HepG2 (cell line): ENCODE data around the gene PPP1R7. TPM values are rescaled to one million over a fixed set of nuclear protein-coding genes. Genes with fewer than 3 reads are reported as not detected.

Source experiments
- ATAC-seq: fragments of 200-7000 bp; cut with Tn5 transposase; 3 replicates; pipeline ENCODE4 v1.9.1; 2020; ENCODE audit warnings: mild to moderate bottlenecking, moderate library complexity
- BruUV-seq: library from RNA; stranded (reverse); fragments of 400-500 nt; replicated peaks from 2 replicates; lab custom pipeline; 2021; lab: Mats Ljungman, UMichigan
- CTCF ChIA-PET: fragments of 300-600 bp; formaldehyde crosslinking; extraction: SDS; loops from one replicate; lab custom pipeline; 2021; ENCODE audit warnings: low total read pairs, inconsistent platforms, low intra/inter-chr PET ratio; lab: Yijun Ruan, JAX
- POLR2A ChIA-PET: fragments of 350-600 bp; sonication (Branson Sonifier 250); formaldehyde crosslinking; loops from one replicate; lab custom pipeline; 2020; ENCODE audit warnings: antibody characterized with exemption, inconsistent platforms; lab: Yijun Ruan, JAX
- DNase-seq: peaks from one replicate; pipeline ENCODE4 v3.0.0-alpha.2; 2015; ENCODE audit warnings: low spot score
- FAIRE-seq: peaks from 3 replicates; lab custom pipeline; 2011; peaks lifted over from hg19 to GRCh38; lab: Jason Lieb, UNC
- H2AFZ ChIP-seq: one replicate; pipeline ENCODE4 v1.6.1; 2011; ENCODE audit warnings: low read length, inconsistent platforms
- H3K27ac ChIP-seq: fragments of 300-600 bp; 3 replicates; pipeline ENCODE4 v1.8.0; 2011; ENCODE audit warnings: mixed run types, mild to moderate bottlenecking, mixed read lengths, low read length, inconsistent platforms; ENCODE audit not compliant: insufficient read depth; ENCODE audit errors: extremely low read length
- H3K27me3 ChIP-seq, 2 experiments: fragments of 200-600 bp in 1 of 2; 2 replicates in 1 of 2; 3 replicates in 1 of 2; pipeline versions ENCODE4 v1.6.0 to v1.8.0; 2011; ENCODE audit warnings: low read length in 2 of 2, mild to moderate bottlenecking in 2 of 2, moderate library complexity in 2 of 2, inconsistent platforms in 1 of 2; ENCODE audit not compliant: insufficient read depth in 2 of 2, control insufficient read depth in 1 of 2
- H3K36me3 ChIP-seq, 2 experiments: fragments of 200-600 bp in 1 of 2; replicated peaks in 1 of 2; 2 replicates in 1 of 2; 3 replicates in 1 of 2; pipeline versions ENCODE4 v1.5.1 to v1.8.0; 2011; ENCODE audit warnings: low read length in 2 of 2, inconsistent platforms in 1 of 2; ENCODE audit not compliant: insufficient read depth in 2 of 2, control insufficient read depth in 1 of 2
- H3K4me1 ChIP-seq: 2 replicates; pipeline ENCODE4 v1.5.1; 2012; ENCODE audit warnings: low read length, inconsistent platforms; ENCODE audit not compliant: insufficient read depth
- H3K4me2 ChIP-seq: 2 replicates; pipeline ENCODE4 v1.6.0; 2011; ENCODE audit warnings: low read depth, low read length, inconsistent platforms
- H3K4me3 ChIP-seq, 3 experiments: fragments of 200-600 bp in 1 of 3; sonication (generic), shearing (Covaris generic) in 1 of 3; replicated peaks in 1 of 3; 2 replicates each; pipeline ENCODE4 v1.5.1; 2011 to 2016; ENCODE audit warnings: low read length in 3 of 3, inconsistent platforms in 2 of 3, low read depth in 2 of 3, mild to moderate bottlenecking in 2 of 3, control low read depth in 1 of 3, mixed read lengths in 1 of 3; ENCODE audit not compliant: insufficient read depth in 1 of 3
- H3K79me2 ChIP-seq: one replicate; pipeline ENCODE4 v1.6.1; 2011; ENCODE audit warnings: low read length, inconsistent platforms; ENCODE audit not compliant: insufficient read depth
- H3K9ac ChIP-seq: 2 replicates; pipeline ENCODE4 v1.6.0; 2011; ENCODE audit warnings: mild to moderate bottlenecking, low read depth, low read length, inconsistent platforms; ENCODE audit not compliant: insufficient read depth
- H3K9me3 ChIP-seq: 2 replicates; pipeline ENCODE4 v1.5.1; 2012; ENCODE audit warnings: mild to moderate bottlenecking, low read length
- H4K20me1 ChIP-seq: 2 replicates; pipeline ENCODE4 v1.6.0; 2011; ENCODE audit warnings: inconsistent platforms, mild to moderate bottlenecking, low read length, moderate library complexity; ENCODE audit not compliant: insufficient read depth
- ARNT2 ChIP-seq: sonication (generic); formaldehyde crosslinking; IDR thresholded peaks from 2 replicates; pipeline ENCODE4 v1.8.0; 2022; ENCODE audit warnings: mild to moderate bottlenecking, low read depth, missing genetic modification reagents, moderate library complexity
- HMG20A ChIP-seq: IDR thresholded peaks from 2 replicates; pipeline ENCODE4 v1.6.1; 2016; ENCODE audit warnings: borderline replicate concordance
- HNF4G ChIP-seq, 2 experiments: sonication (generic) in 1 of 2; formaldehyde crosslinking in 1 of 2; IDR thresholded peaks; 2 replicates each; pipeline versions ENCODE4 v1.4.0 to v1.6.1; 2011 to 2020; ENCODE audit warnings: borderline replicate concordance in 2 of 2, low read depth in 2 of 2, mild to moderate bottlenecking in 2 of 2, low read length in 1 of 2, missing genetic modification reagents in 1 of 2, moderate library complexity in 1 of 2
- ISX ChIP-seq: sonication (generic); formaldehyde crosslinking; conservative IDR thresholded peaks from 2 replicates; pipeline ENCODE4 v1.5.0; 2020; ENCODE audit warnings: missing genetic modification reagents
- JDP2 ChIP-seq: sonication (generic); formaldehyde crosslinking; IDR thresholded peaks from 2 replicates; pipeline ENCODE4 v1.8.1; 2022; ENCODE audit warnings: missing genetic modification reagents, borderline replicate concordance
- KLF13 ChIP-seq: sonication (generic); formaldehyde crosslinking; IDR thresholded peaks from 2 replicates; pipeline ENCODE4 v1.4.0; 2020; ENCODE audit warnings: mild to moderate bottlenecking, missing genetic modification reagents
- MEIS2 ChIP-seq: sonication (generic); formaldehyde crosslinking; IDR thresholded peaks from 2 replicates; pipeline ENCODE4 v1.9.0; 2021; ENCODE audit warnings: mild to moderate bottlenecking, missing genetic modification reagents
- MTA3 ChIP-seq: sonication (generic); formaldehyde crosslinking; IDR thresholded peaks from 2 replicates; pipeline ENCODE4 v1.4.0; 2020; ENCODE audit warnings: missing genetic modification reagents
- NFIB ChIP-seq: sonication (generic); formaldehyde crosslinking; IDR thresholded peaks from 2 replicates; pipeline ENCODE4 v1.9.0; 2021; ENCODE audit warnings: missing genetic modification reagents, mild to moderate bottlenecking, borderline replicate concordance
- PITX1 ChIP-seq: sonication (generic); formaldehyde crosslinking; IDR thresholded peaks from 2 replicates; pipeline ENCODE4 v1.5.1; 2020; ENCODE audit warnings: mild to moderate bottlenecking, missing genetic modification reagents
- SIX4 ChIP-seq: sonication (generic); formaldehyde crosslinking; IDR thresholded peaks from 2 replicates; pipeline ENCODE4 v1.4.0; 2020; ENCODE audit warnings: missing genetic modification reagents
- SMARCC2 ChIP-seq: fragments of 450-650 bp; IDR thresholded peaks from 2 replicates; pipeline ENCODE4 v1.6.1; 2017; ENCODE audit warnings: antibody characterized with exemption, mild to moderate bottlenecking
- ZNF121 ChIP-seq: sonication (generic); formaldehyde crosslinking; IDR thresholded peaks from 2 replicates; pipeline ENCODE4 v1.5.0; 2020; ENCODE audit warnings: mild to moderate bottlenecking, missing genetic modification reagents
- ZNF564 ChIP-seq: sonication (generic); formaldehyde crosslinking; IDR thresholded peaks from 2 replicates; pipeline ENCODE4 v1.8.1; 2023; ENCODE audit warnings: mild to moderate bottlenecking, missing genetic modification reagents
- ZNF567 ChIP-seq: sonication (generic); formaldehyde crosslinking; IDR thresholded peaks from 2 replicates; pipeline ENCODE4 v1.8.1; 2023; ENCODE audit warnings: mild to moderate bottlenecking, missing genetic modification reagents, borderline replicate concordance
- ZNF678 ChIP-seq: sonication (generic); formaldehyde crosslinking; IDR thresholded peaks from 2 replicates; pipeline ENCODE4 v1.4.0; 2020; ENCODE audit warnings: mild to moderate bottlenecking, missing genetic modification reagents
- ZSCAN29 ChIP-seq: sonication (generic); formaldehyde crosslinking; conservative IDR thresholded peaks from 2 replicates; pipeline ENCODE4 v1.4.0; 2020; ENCODE audit warnings: mild to moderate bottlenecking, missing genetic modification reagents
- WGBS: methylation state at CpG from one replicate; pipeline ENCODE4 v1.1.6; 2017; ENCODE audit warnings: low lambda C conversion rate; 5-methylcytosine and 5-hydroxymethylcytosine counted together
- in situ Hi-C: cut with HindIII; loops from 2 replicates; pipeline ENCODE4 v1.10.0; 2017; ENCODE audit warnings: low pct_unique_long_range_greater_than_20kb; ENCODE audit not compliant: extremely low pct_ligation_motif_present
- intact Hi-C: fragments of 100-400 bp; cut with micrococcal nuclease; formaldehyde crosslinking; loops from one replicate; pipeline ENCODE4 v1.10.0; 2022; ENCODE audit not compliant: unreplicated experiment
- polyA plus RNA-seq, 8 experiments: library from polyadenylated mRNA; depleted of rRNA in 3 of 8; stranded (reverse) in 7 of 8; unstranded in 1 of 8; fragments of >200 nt; fragmentation: Illumina TruSeq in 4 of 8; extraction: Trizol in 4 of 8; gene quantifications; 2 replicates each; pipeline versions ENCODE4 v1.2.1 to v1.2.3, GENCODE V29; 2011 to 2016; ENCODE audit warnings: low read depth in 4 of 8, missing spikeins in 1 of 8, mixed read lengths in 1 of 8; ENCODE audit not compliant: insufficient read depth in 1 of 8
- total RNA-seq, 5 experiments: library from RNA; depleted of rRNA; stranded (reverse); fragments of >200 nt; fragmentation: Illumina TruSeq; extraction: Trizol; gene quantifications; 2 replicates each; pipeline ENCODE4 v1.2.3, GENCODE V29; 2016; ENCODE audit warnings: low read depth in 1 of 5
- TF ChIP-seq, protein P1 (sequence below): sonication (generic); formaldehyde crosslinking; conservative IDR thresholded peaks from 2 replicates; pipeline ENCODE4 v1.4.0; 2020; ENCODE audit warnings: mild to moderate bottlenecking, missing genetic modification reagents, moderate library complexity

Gene PPP1R7
- total and polyA plus RNA-seq, 2 of the 13 experiments (the other 11 are each of a cell fraction or from before 2014, with no cell fraction given), result 33.3 to 67.9 TPM

DNA sequence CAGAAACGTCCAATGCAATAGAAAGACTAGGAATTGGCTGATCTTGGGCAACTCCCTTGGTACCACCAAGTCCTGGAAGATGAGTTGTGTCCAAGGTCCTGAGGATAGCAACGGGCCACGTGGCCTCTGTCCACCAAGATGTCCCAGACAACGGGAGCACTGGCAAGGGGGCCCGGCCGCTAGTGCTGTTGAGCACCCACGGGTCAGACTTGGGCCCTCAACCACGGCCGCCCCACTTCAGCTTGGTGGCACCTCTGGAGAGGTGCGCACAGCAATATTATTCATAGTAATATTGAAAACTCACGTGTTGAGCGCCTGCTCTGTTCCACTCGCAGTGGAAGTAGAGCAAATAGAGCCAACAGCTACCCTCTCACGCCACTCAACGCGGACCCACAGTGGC is 20.0 kb upstream of the PPP1R7 start:
- H3K9ac ChIP-seq, result no peak overlapping the region
- H2AFZ ChIP-seq, result no peak overlapping the region
- H3K4me1 ChIP-seq, result peaks cover 5% of the 10 kb centered on the region
- DNase-seq (no peak), FAIRE-seq (no peak), ATAC-seq (no peak)
- H3K79me2 ChIP-seq, result no peaks in the 10 kb centered on the region
- no peak overlapping the region for H3K4me2 ChIP-seq
- POLR2A ChIA-PET, result no interaction called here
- 94% methylated on average over 16 of the region's 16 CpGs for WGBS
- intact Hi-C loops (no loop called here), in situ Hi-C loops (no loop called here)
- CTCF ChIA-PET, result no interaction called here
- H3K4me3 ChIP-seq, result no peak overlapping the region
- no TSS peak for BruUV-seq
- no peaks in the 10 kb centered on the region for H4K20me1 ChIP-seq
- H3K27ac ChIP-seq, result no peak overlapping the region
- no peaks in the 10 kb centered on the region for H3K27me3 ChIP-seq
- H3K9me3 ChIP-seq, result no peaks in the 10 kb centered on the region
- peaks cover 7 to 14% of the 10 kb centered on the region in 2 experiments; a peak in 4 of 5 replicates for H3K36me3 ChIP-seq
- no peak for TF ChIP-seq ZNF564 (CRISPR knock-in tag)
- no peak for TF ChIP-seq SIX4 (CRISPR knock-in tag)
- TF ChIP-seq PITX1 (CRISPR knock-in tag), result no peak
- TF ChIP-seq ISX (CRISPR knock-in tag), result no peak
- no peak for TF ChIP-seq ARNT2 (CRISPR knock-in tag)
- no peak for TF ChIP-seq ZNF121 (CRISPR knock-in tag)
- no peak for TF ChIP-seq MEIS2 (CRISPR knock-in tag)
- no peak for TF ChIP-seq ZSCAN29

DNA sequence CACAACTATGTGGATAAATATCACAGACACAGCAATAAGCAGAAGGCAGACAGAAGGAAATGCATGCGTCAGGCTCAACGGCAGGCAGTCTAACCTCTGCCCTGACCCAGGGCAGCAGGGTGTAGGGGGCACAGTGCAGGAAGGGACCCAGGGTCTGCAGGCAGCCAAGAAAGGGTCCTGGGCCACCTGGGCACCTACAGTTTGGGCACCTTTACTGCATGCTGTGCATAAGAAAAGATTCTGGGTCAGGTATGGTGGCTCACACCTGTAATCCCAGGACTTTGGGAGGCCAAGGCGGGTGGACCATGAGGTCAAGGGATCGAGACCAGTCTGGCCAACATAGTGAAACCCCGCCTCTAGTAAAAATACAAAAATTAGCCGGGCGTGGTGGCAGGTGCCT is 18.7 kb upstream of the PPP1R7 start:
- in situ Hi-C loops, result no loop called here
- no TSS peak for BruUV-seq
- intact Hi-C loops, result no loop called here
- TF ChIP-seq ZNF567 (CRISPR knock-in tag) (no peak), KLF13 (no peak), NFIB (CRISPR knock-in tag) (no peak), ZNF678 (CRISPR knock-in tag) (no peak), SMARCC2 (no peak), HMG20A (CRISPR knock-in tag) (no peak), JDP2 (CRISPR knock-in tag) (no peak), MTA3 (CRISPR knock-in tag) (no peak), HNF4G (IDR thresholded peaks at IDR 0.05; ENCODE audit: borderline replicate concordance, low read depth, low read length) (no peak), HNF4G (CRISPR knock-in tag; IDR thresholded peaks at IDR 0.05; ENCODE audit: borderline replicate concordance, low read depth) (no peak)
- TF ChIP-seq, protein P1, sequence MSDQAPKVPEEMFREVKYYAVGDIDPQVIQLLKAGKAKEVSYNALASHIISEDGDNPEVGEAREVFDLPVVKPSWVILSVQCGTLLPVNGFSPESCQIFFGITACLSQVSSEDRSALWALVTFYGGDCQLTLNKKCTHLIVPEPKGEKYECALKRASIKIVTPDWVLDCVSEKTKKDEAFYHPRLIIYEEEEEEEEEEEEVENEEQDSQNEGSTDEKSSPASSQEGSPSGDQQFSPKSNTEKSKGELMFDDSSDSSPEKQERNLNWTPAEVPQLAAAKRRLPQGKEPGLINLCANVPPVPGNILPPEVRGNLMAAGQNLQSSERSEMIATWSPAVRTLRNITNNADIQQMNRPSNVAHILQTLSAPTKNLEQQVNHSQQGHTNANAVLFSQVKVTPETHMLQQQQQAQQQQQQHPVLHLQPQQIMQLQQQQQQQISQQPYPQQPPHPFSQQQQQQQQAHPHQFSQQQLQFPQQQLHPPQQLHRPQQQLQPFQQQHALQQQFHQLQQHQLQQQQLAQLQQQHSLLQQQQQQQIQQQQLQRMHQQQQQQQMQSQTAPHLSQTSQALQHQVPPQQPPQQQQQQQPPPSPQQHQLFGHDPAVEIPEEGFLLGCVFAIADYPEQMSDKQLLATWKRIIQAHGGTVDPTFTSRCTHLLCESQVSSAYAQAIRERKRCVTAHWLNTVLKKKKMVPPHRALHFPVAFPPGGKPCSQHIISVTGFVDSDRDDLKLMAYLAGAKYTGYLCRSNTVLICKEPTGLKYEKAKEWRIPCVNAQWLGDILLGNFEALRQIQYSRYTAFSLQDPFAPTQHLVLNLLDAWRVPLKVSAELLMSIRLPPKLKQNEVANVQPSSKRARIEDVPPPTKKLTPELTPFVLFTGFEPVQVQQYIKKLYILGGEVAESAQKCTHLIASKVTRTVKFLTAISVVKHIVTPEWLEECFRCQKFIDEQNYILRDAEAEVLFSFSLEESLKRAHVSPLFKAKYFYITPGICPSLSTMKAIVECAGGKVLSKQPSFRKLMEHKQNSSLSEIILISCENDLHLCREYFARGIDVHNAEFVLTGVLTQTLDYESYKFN (CRISPR knock-in tag), result no peak

More for the DNA sequence above, 18.7 kb upstream of the PPP1R7 start:
- Histone ChIP-seq H3K36me3 (peaks cover 4 to 9% of the 10 kb centered on the region in 2 experiments; a peak in 4 of 5 replicates), H3K4me1 (peaks cover 18% of the 10 kb centered on the region), H4K20me1 (no peaks in the 10 kb centered on the region), H3K27ac (no peak overlapping the region), H3K4me2 (no peak overlapping the region), H3K27me3 (no peaks in the 10 kb centered on the region), H3K4me3 (no peak overlapping the region), H3K9ac (no peak overlapping the region), H3K9me3 (no peaks in the 10 kb centered on the region), H3K79me2 (no peaks in the 10 kb centered on the region), H2AFZ (no peak overlapping the region)
- ChIA-PET CTCF (no interaction called here), POLR2A (no interaction called here)
- FAIRE-seq, result no peak
- ATAC-seq, result no peak
- no peak for DNase-seq
- 99% methylated on average over 7 of the region's 7 CpGs for WGBS
